ENCODE results near the gene CAVIN2. TPM values are rescaled to one million over a fixed set of nuclear protein-coding genes. Genes with fewer than 3 reads are reported as not detected.

The CAVIN2 gene
- total RNA-seq, 1 donor, result 29.8 TPM

DNA sequence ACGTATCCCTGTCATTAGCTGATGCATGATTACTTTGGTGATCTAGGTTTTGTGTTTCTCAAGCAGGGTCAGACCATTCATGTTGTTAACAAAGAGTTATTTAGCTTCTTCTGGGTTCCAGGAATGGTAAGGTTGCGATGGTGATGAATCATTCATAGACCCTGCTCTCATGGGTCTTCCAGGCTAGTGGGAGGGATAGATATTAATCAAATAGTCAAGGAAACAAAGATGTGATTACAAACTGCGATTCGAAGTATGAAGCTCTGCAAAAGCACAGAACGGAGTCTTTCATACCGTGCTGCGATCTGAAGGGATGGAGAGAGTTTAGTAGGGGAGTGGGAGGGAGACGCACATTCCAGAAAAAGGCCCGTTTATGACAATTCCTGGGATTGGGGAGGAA is 42.1 kb downstream of the CAVIN2 start:
- TF ChIP-seq, protein P1, sequence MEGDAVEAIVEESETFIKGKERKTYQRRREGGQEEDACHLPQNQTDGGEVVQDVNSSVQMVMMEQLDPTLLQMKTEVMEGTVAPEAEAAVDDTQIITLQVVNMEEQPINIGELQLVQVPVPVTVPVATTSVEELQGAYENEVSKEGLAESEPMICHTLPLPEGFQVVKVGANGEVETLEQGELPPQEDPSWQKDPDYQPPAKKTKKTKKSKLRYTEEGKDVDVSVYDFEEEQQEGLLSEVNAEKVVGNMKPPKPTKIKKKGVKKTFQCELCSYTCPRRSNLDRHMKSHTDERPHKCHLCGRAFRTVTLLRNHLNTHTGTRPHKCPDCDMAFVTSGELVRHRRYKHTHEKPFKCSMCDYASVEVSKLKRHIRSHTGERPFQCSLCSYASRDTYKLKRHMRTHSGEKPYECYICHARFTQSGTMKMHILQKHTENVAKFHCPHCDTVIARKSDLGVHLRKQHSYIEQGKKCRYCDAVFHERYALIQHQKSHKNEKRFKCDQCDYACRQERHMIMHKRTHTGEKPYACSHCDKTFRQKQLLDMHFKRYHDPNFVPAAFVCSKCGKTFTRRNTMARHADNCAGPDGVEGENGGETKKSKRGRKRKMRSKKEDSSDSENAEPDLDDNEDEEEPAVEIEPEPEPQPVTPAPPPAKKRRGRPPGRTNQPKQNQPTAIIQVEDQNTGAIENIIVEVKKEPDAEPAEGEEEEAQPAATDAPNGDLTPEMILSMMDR (IDR thresholded peaks at IDR 0.05; ENCODE audit: insufficient read depth, low read length), result no peak
- DNase-seq (ENCODE audit: low read depth), result no peak
- H3K4me3 ChIP-seq (ENCODE audit: low read depth, low read length), result no peak overlapping the region

DNA sequence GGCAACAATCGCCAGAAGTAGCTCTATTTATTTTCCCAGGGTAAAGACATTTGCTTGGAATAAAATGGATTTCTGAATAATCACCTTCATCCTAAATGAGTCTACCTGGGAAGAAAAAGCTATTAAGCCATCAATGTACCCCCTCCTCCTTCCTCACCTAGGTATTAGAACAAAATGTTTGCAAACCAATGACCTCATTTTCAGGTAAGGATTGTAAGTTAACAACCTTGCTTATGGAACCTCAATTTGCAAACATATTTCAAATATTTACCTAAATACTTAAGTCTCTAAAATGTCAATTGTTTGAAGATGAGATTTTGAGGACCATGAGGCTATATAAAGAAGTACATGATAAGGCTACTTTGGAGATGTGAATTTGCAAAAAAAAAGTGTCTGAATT is 43.9 kb downstream of the CAVIN2 start:
- TF ChIP-seq, protein P1 (IDR thresholded peaks at IDR 0.05; ENCODE audit: insufficient read depth, low read length), result no peak
- DNase-seq (ENCODE audit: low read depth), result no peak
- no peak overlapping the region for H3K4me3 ChIP-seq (ENCODE audit: low read depth, low read length)

DNA sequence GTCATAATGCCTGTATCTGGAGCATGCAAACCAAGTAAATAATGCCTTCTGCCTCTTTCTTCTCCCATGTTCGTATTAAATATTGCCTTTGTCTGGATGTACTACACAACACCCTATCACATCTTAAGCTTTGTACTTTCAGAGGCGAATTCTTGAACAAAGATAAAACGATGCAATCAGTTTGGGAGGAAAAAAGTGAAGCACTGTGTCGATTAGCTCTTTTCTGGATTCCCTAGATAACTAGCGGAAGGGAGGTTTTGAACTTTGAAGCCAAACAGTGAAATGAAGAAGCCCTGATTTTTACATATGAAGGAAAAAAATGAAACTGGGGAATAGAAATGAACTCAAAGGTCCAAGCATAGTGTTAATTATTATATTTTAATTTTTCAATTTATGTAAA is 44.7 kb downstream of the CAVIN2 start:
- TF ChIP-seq, protein P1 (IDR thresholded peaks at IDR 0.05; ENCODE audit: insufficient read depth, low read length), result no peak
- H3K4me3 ChIP-seq (ENCODE audit: low read depth, low read length), result no peak overlapping the region
- no peak for DNase-seq (ENCODE audit: low read depth)

DNA sequence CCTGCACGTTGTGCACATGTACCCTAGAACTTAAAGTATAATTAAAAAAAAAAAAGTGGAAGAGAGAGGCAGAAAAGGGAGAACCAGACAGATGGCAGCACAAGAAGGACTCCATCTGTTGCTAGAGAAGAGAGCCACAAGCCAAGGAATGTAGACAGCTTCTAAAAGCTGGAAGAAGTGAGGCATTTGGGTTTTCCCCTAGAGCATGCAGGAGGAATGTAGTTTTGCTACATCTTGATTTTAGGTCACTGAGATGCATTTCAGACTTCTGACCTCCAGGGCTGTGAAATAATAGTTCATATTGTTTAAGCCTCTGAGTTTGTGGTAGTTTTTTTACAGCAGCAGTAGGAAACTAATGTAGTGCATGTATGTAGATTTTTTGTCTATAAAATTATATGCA is 46.0 kb downstream of the CAVIN2 start:
- TF ChIP-seq, protein P1 (IDR thresholded peaks at IDR 0.05; ENCODE audit: insufficient read depth, low read length), result no peak
- no peak overlapping the region for H3K4me3 ChIP-seq (ENCODE audit: low read depth, low read length)
- DNase-seq (ENCODE audit: low read depth), result peak; percentile 28

DNA sequence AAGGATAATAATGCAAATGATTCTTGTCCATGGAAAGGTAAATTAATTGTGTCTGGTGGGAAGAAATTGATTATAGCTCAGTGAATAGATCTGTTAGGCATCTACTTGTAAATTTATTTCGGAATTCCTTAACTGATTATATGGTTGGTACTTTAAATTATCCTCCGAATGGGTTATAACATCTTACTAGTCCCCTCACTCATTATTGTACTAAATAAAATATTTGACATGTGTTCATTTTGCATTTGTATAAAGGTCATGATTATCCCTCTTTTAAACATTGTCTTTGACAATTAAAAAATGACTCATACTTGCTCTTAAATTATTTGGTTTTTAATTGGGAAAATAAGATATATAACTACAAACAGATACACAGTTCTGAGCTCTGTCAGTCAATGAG is 47.4 kb downstream of the CAVIN2 start:
- DNase-seq (ENCODE audit: low read depth), result no peak
- TF ChIP-seq, protein P1 (IDR thresholded peaks at IDR 0.05; ENCODE audit: insufficient read depth, low read length), result no peak
- no peak overlapping the region for H3K4me3 ChIP-seq (ENCODE audit: low read depth, low read length)

DNA sequence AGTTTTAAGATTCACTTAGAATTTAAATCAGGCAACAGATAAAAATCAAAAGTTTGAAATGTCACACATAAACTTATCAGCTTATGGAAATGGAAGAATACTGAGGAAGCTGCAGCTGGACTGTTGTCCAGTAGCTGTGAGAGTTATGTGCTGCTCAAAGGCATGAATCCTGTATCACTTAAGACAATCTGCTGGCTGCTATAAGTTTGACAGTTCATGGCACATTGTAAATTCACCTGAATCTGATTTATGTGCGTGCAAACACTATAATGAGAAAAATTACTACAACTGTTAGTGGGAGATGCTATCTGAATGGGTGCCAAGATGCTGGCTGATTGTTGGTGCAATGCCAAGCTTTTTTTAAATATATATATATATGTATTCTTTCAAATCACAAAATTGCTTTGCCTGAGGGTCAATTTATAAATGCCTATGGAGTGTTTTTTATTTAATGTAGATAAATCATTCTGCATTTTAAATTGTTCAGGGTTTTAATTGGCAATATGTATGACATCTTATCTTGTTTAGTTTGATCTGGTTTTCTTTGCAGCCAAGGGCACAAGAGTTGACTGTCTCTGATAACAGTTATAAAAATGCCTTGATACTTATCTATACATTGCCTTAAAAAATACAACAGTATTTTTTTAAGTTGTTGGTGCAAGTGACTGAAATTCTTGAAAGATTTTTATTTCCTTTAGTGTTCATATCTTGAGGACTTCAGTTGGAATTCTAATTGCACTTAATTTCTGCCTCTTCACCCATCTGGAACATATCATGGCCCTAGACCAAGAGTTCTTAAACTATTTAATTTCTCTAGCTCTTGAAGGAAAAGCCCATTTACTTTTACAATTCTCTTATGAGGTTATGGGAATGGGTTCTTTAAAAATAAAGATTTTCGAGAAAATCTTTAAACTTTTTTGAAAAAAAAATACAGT is 48.7 kb downstream of the CAVIN2 start:
- TF ChIP-seq, protein P1 (IDR thresholded peaks at IDR 0.05; ENCODE audit: insufficient read depth, low read length), result no peak
- DNase-seq (ENCODE audit: low read depth), result no peak
- no peak overlapping the region for H3K4me3 ChIP-seq (ENCODE audit: low read depth, low read length)

All from fibroblast of the aortic adventitia (primary cell).